GM18870 (cell line): Measurements from ENCODE around the gene VWC2.

Source experiments
- ATAC-seq: cut with Tn5 transposase; IDR thresholded peaks from one replicate; pipeline ENCODE4 v1.9.1; 2021; ENCODE audit warnings: moderate library complexity; ENCODE audit not compliant: unreplicated experiment

VWC2 gene

DNA sequence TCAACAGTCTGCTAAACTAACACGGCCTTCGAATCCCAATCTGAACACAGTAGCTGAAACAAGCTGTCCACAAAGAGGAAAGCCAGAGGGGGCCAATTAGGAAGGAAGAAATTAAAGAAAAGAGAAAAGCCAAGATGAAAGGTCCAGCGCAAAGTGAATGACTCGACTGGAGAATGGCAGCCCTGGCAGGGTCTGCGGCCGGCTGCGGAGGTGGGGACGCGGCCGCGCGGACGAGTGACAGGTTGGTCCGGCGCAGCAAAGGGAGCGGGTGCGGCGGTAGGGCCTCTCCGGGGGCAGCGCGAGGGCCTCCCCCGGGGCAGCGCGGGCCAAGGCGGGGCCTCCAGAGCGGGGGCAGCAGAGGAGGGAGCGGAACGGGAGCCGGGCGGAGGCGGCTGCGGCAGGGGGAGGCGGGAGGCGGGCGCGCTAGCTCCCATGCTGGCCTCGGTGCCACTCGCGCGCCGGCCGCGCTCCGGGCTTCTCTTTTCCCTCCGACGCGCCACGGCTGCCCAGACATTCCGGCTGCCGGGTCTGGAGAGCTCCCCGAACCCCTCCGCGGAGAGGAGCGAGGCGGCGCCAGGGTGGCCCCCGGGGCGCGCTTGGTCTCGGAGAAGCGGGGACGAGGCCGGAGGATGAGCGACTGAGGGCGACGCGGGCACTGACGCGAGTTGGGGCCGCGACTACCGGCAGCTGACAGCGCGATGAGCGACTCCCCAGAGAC lies at the start of gene VWC2:
VWC2 (plus strand) TSS at position 421 of the 718 bp plus-strand sequence. CDS start 1,798 bp downstream, outside the sequence.
- no peak for ATAC-seq

GRCh38 chr7:49724071-49724470 lies 49.4 kb upstream of the VWC2 start:
- no peak for ATAC-seq

- no peak for ATAC-seq
These were observed 41.6 kb upstream of the VWC2 start for GRCh38 chr7:49731836-49732235.

DNA sequence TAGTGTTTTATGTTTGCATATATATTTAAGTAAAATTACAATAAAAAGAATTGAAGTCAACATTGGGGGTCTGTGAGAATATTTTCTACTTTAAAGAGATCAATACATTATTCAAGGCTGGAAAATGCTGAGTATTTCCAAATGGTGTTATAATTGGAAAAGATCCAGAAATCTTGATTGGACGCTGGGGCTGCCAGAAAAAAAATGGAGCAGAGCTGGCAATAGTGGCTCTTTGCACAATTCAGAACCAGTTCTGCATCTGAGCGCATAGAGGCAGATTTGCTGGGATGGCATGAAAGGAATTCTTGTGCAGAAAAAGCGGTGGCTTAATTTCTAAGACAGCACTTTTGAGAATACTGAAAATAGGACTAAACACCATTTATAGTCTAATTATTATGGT lies 10.8 kb upstream of the VWC2 start:
- no peak for ATAC-seq

DNA sequence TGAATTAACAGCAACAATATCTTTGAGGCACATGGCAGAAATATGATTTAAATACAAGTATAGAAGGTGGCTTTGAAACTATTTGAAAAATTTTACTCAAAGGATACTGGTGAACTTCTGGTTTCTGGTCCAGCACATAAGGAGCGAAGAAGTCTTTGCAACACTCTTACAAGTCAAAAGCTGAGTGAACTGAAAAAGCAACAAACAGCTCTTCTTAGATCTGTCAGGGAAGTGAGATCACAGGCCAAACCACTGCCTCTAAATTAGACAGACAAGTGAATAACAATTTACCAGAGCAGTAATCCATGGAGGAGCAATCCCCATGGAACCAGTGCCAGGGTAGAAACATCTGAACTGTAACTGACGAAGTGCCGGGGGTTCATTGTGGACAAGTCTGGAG lies 9.6 kb upstream of the VWC2 start:
- no peak for ATAC-seq

- ATAC-seq: peak; percentile 93
These were observed 6.5 kb upstream of the VWC2 start for GRCh38 chr7:49766966-49767365.

- ATAC-seq: no peak
These were observed 5.7 kb upstream of the VWC2 start for GRCh38 chr7:49767719-49768118.

GRCh38 chr7:49768254-49768653 lies 5.2 kb upstream of the VWC2 start:
- ATAC-seq: no peak

GRCh38 chr7:49768835-49769234 lies 4.6 kb upstream of the VWC2 start:
- ATAC-seq: no peak

DNA sequence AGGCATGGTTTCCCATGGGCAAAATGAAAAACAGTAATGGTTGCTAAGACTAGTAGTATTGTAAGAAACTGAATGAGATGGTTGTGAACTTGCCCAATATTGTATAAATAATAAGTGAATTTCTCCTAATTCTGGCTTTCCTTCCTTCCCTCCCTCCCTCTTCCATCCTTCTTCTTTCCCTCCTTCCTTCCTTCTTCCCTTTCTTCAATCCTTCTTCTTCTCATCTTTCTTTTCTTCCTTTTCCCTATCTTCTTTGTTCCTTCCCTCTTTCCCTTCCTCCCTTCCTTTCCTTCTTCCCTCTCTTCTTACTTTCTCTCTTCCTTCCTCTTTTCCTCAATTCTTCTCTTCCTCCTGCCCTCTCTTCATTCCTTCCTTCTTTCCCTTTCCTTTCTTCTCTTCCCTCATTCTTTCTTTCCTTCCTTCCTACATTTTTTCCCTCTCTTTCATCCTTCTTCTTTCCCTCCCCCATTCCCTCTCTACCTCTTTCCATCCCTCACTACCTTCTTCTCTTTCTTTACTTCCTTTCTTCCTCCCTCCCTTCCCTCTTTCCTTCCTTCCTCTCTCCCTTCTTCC lies 4.1 kb upstream of the VWC2 start:
- no peak for ATAC-seq

DNA sequence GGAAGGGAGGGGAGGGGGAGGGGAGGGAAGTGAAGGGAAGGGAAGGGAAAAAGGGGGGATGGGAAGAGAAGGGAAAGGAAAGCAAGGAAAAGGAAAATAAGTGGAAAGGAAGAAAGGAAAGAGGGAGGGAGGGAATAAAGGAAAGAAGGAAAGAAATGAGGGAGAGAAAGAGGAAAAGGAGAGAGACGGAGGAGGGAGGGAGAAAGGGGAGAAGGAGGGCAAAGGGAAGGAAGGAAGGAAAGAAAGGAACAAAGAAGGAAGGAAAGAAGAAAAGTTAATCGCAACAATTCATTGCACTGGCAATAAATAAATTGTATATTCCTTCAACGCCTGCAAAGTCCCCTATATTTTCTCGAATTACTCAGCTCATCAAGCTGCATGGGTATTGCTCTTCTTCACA lies 2.6 kb upstream of the VWC2 start:
- no peak for ATAC-seq

DNA sequence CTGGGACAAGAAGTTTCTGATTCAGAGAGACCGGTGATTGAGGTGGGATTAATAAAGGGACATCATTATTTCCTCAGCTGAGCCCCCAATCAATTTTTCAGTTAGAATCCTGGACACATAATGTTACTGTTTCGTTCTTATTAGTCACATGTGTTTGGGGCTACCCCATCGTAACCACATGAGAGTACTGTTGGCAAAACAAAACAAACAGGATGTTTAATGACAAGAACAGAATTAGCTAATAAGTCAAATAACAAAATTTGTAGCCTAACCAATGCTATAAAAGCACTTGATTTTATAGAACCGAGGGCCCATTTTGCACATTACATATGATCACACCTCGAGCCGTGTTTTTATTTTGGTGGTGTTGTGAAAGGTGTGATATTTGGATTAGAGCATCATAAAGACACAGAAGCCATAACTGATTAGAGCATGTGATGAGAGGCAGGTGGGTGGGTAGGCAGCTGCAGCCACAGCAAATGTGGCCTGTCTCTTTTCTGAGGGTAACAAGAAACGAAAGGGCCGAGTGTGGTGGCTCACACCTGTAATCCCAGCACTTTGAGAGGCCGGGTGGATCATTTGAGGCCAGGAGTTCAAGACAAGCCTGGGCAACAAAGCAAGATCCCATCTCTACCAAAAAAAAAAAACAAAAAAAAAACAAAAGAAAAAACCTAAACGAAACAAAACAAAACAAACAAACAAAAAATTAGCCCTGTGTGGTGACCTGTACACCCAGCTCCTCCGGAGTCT lies 1.8 kb upstream of the VWC2 start:
- peak; percentile 28 for ATAC-seq

DNA sequence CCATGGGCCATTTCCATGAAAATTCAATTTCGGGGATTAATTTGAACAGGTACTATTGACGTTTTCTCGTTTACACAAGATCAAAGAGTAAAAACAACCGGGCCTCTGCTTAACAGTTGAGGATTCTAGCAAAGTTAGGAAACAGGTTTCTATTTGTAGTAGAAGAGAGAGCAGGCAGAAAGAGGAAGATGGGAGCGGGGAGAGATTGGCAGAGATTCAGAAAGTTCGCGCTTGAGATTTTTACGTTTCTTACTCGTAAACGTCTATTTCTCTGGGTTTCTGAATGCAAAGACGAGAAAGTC lies 571 bp upstream of the VWC2 start:
- no peak for ATAC-seq

GRCh38 chr7:49773936-49774458 lies 559 bp downstream of the VWC2 start:
- ATAC-seq: no peak

DNA sequence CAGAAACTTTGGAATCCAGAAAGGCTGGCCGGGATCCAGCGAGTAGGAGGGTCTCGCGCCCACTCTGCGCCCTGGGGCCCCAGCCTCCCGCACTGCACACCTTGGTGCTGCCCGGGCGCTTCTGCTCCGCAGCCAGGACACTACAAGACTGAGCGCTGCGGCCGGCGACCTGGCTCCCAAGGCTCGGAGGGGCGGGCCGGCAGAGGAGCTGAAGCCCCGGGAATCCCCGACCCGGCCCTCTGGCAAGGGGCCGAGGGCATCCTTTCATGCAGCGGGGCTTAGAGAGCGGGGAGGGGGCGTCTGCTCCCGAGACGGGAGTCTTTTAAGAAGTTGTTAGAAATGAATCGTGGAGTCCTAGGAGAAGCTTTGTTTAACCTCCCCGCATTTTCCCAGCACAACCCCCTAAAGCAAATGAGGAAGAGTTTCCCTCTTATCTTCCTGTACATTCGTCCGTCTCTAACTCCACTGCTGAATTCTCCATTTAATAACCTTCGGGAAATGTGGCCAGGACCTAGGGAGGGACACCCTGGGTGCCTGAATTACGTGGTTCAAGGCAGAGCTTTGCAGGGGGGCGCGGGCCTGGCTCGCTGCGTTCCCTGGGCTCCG lies 1.1 kb downstream of the VWC2 start:
- no peak for ATAC-seq

GRCh38 chr7:49775065-49775948 lies 1.9 kb downstream of the VWC2 start:
- ATAC-seq: no peak

DNA sequence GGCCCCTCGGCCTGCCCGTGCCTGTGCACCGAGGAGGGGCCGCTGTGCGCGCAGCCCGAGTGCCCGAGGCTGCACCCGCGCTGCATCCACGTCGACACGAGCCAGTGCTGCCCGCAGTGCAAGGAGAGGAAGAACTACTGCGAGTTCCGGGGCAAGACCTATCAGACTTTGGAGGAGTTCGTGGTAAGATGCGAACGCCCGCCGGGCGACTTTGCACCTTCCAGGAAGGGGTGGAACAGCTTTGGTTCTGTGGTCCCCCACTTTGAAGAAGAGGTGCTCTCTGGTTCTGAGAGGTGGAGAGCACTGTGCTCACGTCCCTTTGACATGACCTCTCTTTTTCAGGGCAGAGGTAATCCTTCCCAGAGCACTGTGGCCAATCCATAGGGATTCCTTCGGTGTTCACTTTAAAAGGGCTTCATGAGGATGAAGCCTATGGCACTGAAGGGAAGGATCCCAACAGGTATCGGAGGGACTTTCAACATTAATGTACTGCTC lies 2.6 kb downstream of the VWC2 start:
- ATAC-seq: no peak

DNA sequence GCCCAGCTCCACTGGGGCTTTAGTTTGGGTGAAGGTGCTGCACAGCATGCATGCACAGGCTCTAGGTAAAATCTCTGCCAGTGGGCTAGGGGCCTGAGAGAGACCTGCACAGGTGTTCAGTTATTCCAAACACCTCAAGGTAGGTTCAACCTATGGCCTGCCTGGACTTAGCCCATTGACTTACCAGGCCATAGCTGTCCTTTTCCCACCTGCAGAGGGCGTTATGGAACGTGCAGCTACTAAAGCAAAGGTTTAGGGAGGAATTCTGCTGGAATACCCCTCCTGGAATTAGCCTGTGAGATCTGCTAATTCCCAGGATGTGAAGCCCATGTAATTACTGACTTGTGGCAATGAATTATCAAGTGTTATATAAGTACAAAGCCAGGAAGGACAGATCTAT lies 3.6 kb downstream of the VWC2 start:
- ATAC-seq: no peak

- peak; percentile 62 for ATAC-seq
These were observed 5.4 kb downstream of the VWC2 start for GRCh38 chr7:49778731-49779270.

- no peak for ATAC-seq
These were observed 7.5 kb downstream of the VWC2 start for GRCh38 chr7:49780953-49781352.
